ENCODE measurements around the gene AGAP1.

- TF ChIP-seq POLR2A (IDR thresholded peaks at IDR 0.05) (no peak), CTCF (IDR thresholded peaks at IDR 0.05) (no peak)
Observed at GRCh38 chr2:235495373-235496238, 1.8 kb downstream of the AGAP1 start.

Measured in uterus (tissue), 2 donors.